Measurements from ENCODE around the gene KRTAP4-16. TPM values are rescaled to one million over a fixed set of nuclear protein-coding genes. Genes with fewer than 3 reads are reported as not detected.

The KRTAP4-16 gene
- total and polyA plus RNA-seq, 2 of the 8 experiments (the other 6 are each of a cell fraction or from before 2014, with no cell fraction given), result not detected

DNA sequence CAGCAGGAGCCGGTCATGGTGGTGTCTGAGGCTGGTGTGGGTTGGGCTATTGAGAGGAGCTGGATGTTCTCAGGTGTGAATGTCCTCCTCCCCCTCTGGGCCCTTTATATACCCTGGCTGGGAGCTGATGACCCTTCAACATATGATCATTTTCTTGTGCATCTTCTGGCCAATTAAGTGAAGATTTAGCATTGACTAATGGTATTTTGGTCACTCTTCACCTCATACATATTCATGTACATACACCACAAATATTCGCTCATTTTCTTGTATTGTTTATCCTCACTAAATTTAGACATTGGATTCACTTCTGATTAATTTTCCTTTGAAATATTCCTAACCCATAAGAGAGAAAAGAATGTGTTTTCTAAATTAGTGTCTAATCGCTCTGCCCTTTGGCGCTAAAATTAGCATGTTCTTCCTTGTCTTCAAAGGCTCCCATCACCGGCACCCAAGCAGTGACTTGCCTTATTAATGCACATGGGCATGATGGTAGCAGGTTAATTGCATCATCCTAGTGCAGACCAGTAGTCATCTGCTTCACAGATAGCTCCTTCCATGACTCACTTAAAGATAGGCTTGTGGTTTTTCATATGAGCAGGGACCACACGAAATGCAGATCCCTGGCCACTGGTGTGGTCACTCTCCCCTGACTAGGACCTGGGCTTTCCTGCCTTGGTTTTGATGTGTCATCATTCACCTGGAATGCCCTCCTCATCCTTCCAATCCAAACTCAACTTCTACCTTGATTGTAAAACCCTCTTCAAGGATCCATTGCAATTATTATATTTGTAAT is 36.0 kb downstream of the KRTAP4-16 start, which contains the start of gene KRTAP2-4:
KRTAP2-4 (minus strand) TSS at position 51 of the 796 bp plus-strand sequence; CDS start at position 17, 34 bp downstream.
- Histone ChIP-seq H2AFZ (ENCODE audit: low read length) (no peak within 1 kb of the TSS), H2BK12ac (ENCODE audit: low read depth, low read length) (no peak within 1 kb of the TSS), H3K23me2 (ENCODE audit: low read depth, low read length) (no peaks in the 10 kb centered on the region), H3K18ac (ENCODE audit: extremely low read depth, low read length) (no peak within 1 kb of the TSS), H3K79me2 (ENCODE audit: control insufficient read depth in 1 of 2, insufficient read depth in 2 of 2, low read length in 2 of 2) (no peaks in the 10 kb centered on the region), H3K4ac (replicated peaks; ENCODE audit: insufficient read length, low read depth, low read length) (no peak within 1 kb of the TSS), H2BK15ac (ENCODE audit: low read length) (no peak within 1 kb of the TSS), H3K36me3 (ENCODE audit: control insufficient read depth in 2 of 4, insufficient read depth in 4 of 4, low read length in 3 of 4) (no peaks in the 10 kb centered on the region), H3K14ac (ENCODE audit: insufficient read length) (no peak within 1 kb of the TSS), H3K9ac (replicated peaks in 1 of 4; ENCODE audit: extremely low read depth in 1 of 4, low read depth in 3 of 4, low read length in 3 of 4) (no peak within 1 kb of the TSS), H3K4me3 (ENCODE audit: extremely low read depth in 1 of 4, insufficient read depth in 2 of 4, low read depth in 3 of 4, low read length in 4 of 4) (no peak within 1 kb of the TSS), H3K56ac (replicated peaks; ENCODE audit: insufficient read length, low read depth, low read length) (no peak within 1 kb of the TSS), H4K5ac (ENCODE audit: insufficient read length, low read depth, low read length) (no peak within 1 kb of the TSS), H2AK5ac (ENCODE audit: low read depth, low read length) (no peak within 1 kb of the TSS), H3K9me3 (ENCODE audit: insufficient read depth in 2 of 2, low read depth in 1 of 2, low read length in 1 of 2) (no peaks in the 10 kb centered on the region), H3K4me1 (replicated peaks in 1 of 4; ENCODE audit: control insufficient read depth in 3 of 4, insufficient read depth in 4 of 4, low read length in 3 of 4) (no peaks in the 10 kb centered on the region), H4K91ac (replicated peaks; ENCODE audit: insufficient read length, low read length) (no peak within 1 kb of the TSS), H4K20me1 (replicated peaks in 1 of 2; ENCODE audit: control insufficient read depth in 1 of 2, insufficient read depth in 2 of 2, low read length in 2 of 2) (no peaks in the 10 kb centered on the region), H3K79me1 (ENCODE audit: low read depth, low read length) (no peaks in the 10 kb centered on the region), H4K8ac (ENCODE audit: extremely low read depth, insufficient read depth, low read length) (no peak within 1 kb of the TSS), H2BK20ac (ENCODE audit: low read length) (no peak within 1 kb of the TSS), H2BK120ac (replicated peaks; ENCODE audit: low read depth, low read length) (no peak within 1 kb of the TSS), H3K23ac (ENCODE audit: insufficient read length) (no peak within 1 kb of the TSS), H3K27ac (ENCODE audit: low read depth, low read length) (no peak within 1 kb of the TSS), H3K27me3 (replicated peaks in 1 of 4; ENCODE audit: control insufficient read depth in 3 of 4, extremely low read depth in 1 of 4, insufficient read depth in 3 of 4, low read length in 3 of 4) (no peaks in the 10 kb centered on the region), H3K4me2 (ENCODE audit: insufficient read depth in 1 of 2, low read depth in 2 of 2, low read length in 2 of 2) (no peak within 1 kb of the TSS), H2BK5ac (ENCODE audit: low read depth, low read length) (no peak within 1 kb of the TSS)
- ChIA-PET POLR2A (ENCODE audit: partially characterized antibody) (no interaction called here), CTCF (ENCODE audit: partially characterized antibody) (no interaction called here)
- no peak for DNase-seq (ENCODE audit: low read depth in 1 of 2, low spot score in 2 of 2)
- 93% methylated on average over 5 of the region's 6 CpGs; no CpG with 5 or more reads in 1 of the 2 experiments for WGBS, 2 experiments (ENCODE audit: extremely low coverage in 1 of 2, insufficient coverage in 1 of 2, insufficient read length in 1 of 2, insufficient replicate concordance in 2 of 2, low coverage in 1 of 2, low lambda C conversion rate in 2 of 2, missing lambda C conversion rate in 1 of 2)
- FAIRE-seq, result no peak
- no peak for TF ChIP-seq RNF2 (IDR thresholded peaks at IDR 0.05; ENCODE audit: borderline replicate concordance, low read depth, low read length, missing control alignments, poor library complexity, severe bottlenecking)
- TF ChIP-seq MAX (IDR thresholded peaks at IDR 0.05), result no peak
- TF ChIP-seq CREB1 (IDR thresholded peaks at IDR 0.05), result no peak
- no peak for TF ChIP-seq CHD2 (IDR thresholded peaks at IDR 0.05; ENCODE audit: low read length)
